HEK293 (cell line): ENCODE results near the gene CHST15.

Source experiments
- REPIN1 ChIP-seq: fragments of 450-650 bp; formaldehyde crosslinking; IDR thresholded peaks from 2 replicates; pipeline ENCODE4 v1.5.1; 2017; ENCODE audit warnings: missing biosample characterization, missing genetic modification characterization, low read depth
- ZNF138 ChIP-seq: fragments of 450-650 bp; formaldehyde crosslinking; IDR thresholded peaks from 2 replicates; pipeline ENCODE4 v1.5.1; 2016; ENCODE audit warnings: missing biosample characterization, missing genetic modification characterization, borderline replicate concordance
- ZNF174 ChIP-seq: fragments of 450-650 bp; formaldehyde crosslinking; IDR thresholded peaks from 2 replicates; pipeline ENCODE4 v1.5.0; 2017; ENCODE audit warnings: missing biosample characterization, mild to moderate bottlenecking, missing genetic modification characterization
- ZNF423 ChIP-seq: fragments of 450-650 bp; formaldehyde crosslinking; IDR thresholded peaks from 2 replicates; pipeline ENCODE4 v1.5.1; 2016; ENCODE audit warnings: missing biosample characterization, missing genetic modification characterization
- ZNF514 ChIP-seq: fragments of 450-650 bp; formaldehyde crosslinking; IDR thresholded peaks from 2 replicates; pipeline ENCODE4 v1.5.1; 2016; ENCODE audit warnings: missing biosample characterization, missing genetic modification characterization
- ZNF76 ChIP-seq: fragments of 450-650 bp; formaldehyde crosslinking; IDR thresholded peaks from 2 replicates; pipeline ENCODE4; 2016; ENCODE audit warnings: low read depth, missing biosample characterization, missing genetic modification characterization, borderline replicate concordance
- ZNF792 ChIP-seq: fragments of 450-650 bp; formaldehyde crosslinking; IDR thresholded peaks from 2 replicates; pipeline ENCODE4 v1.5.1; 2016; ENCODE audit warnings: missing biosample characterization, missing genetic modification characterization
- TF ChIP-seq, protein P1 (sequence below): fragments of 450-650 bp; formaldehyde crosslinking; IDR thresholded peaks from 2 replicates; pipeline ENCODE4 v1.5.1; 2016; ENCODE audit warnings: missing biosample characterization, missing genetic modification characterization
- TF ChIP-seq, protein P2 (sequence below): fragments of 450-650 bp; formaldehyde crosslinking; IDR thresholded peaks from 2 replicates; pipeline ENCODE4 v1.5.1; 2016; ENCODE audit warnings: missing biosample characterization, missing genetic modification characterization
- TF ChIP-seq, protein P3 (sequence below): fragments of 450-650 bp; formaldehyde crosslinking; IDR thresholded peaks from 2 replicates; pipeline ENCODE4 v1.5.1; 2016; ENCODE audit warnings: missing biosample characterization, missing genetic modification characterization
- TF ChIP-seq, protein P4 (sequence below): fragments of 450-650 bp; formaldehyde crosslinking; IDR thresholded peaks from 2 replicates; pipeline ENCODE4 v1.5.1; 2016; ENCODE audit warnings: missing biosample characterization, missing genetic modification characterization
- TF ChIP-seq, protein P5 (sequence below): sonication (generic); formaldehyde crosslinking; IDR thresholded peaks from 2 replicates; pipeline ENCODE4 v1.8.1; 2022; ENCODE audit warnings: mild to moderate bottlenecking, moderate library complexity, missing genetic modification reagents
- TF ChIP-seq, protein P6 (sequence below): fragments of 450-650 bp; formaldehyde crosslinking; IDR thresholded peaks from 2 replicates; pipeline ENCODE4 v1.5.1; 2016; ENCODE audit warnings: missing biosample characterization, missing genetic modification characterization

DNA sequence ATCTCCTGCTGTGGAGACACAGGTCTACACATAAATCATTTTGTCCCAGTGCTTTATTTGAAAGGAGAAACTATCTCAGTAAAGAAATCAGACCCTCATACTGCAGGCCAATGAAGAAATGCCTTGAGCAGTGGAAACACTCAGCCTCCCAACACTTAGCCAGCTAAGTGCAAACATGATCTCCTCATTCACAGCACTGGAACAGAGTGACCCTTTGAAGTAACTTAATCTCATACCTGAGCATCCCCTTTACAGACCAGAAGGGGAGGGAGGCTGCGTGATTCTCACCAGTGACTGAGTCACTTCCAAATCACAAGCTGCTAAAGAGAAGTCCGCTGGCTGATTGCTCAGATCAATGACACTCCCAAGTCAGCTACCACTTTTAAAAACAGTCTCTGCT, 4.5 kb downstream of the CHST15 start:
- TF ChIP-seq, protein P1, sequence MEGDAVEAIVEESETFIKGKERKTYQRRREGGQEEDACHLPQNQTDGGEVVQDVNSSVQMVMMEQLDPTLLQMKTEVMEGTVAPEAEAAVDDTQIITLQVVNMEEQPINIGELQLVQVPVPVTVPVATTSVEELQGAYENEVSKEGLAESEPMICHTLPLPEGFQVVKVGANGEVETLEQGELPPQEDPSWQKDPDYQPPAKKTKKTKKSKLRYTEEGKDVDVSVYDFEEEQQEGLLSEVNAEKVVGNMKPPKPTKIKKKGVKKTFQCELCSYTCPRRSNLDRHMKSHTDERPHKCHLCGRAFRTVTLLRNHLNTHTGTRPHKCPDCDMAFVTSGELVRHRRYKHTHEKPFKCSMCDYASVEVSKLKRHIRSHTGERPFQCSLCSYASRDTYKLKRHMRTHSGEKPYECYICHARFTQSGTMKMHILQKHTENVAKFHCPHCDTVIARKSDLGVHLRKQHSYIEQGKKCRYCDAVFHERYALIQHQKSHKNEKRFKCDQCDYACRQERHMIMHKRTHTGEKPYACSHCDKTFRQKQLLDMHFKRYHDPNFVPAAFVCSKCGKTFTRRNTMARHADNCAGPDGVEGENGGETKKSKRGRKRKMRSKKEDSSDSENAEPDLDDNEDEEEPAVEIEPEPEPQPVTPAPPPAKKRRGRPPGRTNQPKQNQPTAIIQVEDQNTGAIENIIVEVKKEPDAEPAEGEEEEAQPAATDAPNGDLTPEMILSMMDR (tag by site-specific recombination) = no peak
- TF ChIP-seq ZNF792 (tag by site-specific recombination) (no peak), ZNF174 (tag by site-specific recombination) (no peak), ZNF138 (no peak), ZNF423 (tag by site-specific recombination) (no peak), ZNF514 (tag by site-specific recombination) (no peak), ZNF76 (no peak), REPIN1 (tag by site-specific recombination) (no peak)
- TF ChIP-seq, protein P2, sequence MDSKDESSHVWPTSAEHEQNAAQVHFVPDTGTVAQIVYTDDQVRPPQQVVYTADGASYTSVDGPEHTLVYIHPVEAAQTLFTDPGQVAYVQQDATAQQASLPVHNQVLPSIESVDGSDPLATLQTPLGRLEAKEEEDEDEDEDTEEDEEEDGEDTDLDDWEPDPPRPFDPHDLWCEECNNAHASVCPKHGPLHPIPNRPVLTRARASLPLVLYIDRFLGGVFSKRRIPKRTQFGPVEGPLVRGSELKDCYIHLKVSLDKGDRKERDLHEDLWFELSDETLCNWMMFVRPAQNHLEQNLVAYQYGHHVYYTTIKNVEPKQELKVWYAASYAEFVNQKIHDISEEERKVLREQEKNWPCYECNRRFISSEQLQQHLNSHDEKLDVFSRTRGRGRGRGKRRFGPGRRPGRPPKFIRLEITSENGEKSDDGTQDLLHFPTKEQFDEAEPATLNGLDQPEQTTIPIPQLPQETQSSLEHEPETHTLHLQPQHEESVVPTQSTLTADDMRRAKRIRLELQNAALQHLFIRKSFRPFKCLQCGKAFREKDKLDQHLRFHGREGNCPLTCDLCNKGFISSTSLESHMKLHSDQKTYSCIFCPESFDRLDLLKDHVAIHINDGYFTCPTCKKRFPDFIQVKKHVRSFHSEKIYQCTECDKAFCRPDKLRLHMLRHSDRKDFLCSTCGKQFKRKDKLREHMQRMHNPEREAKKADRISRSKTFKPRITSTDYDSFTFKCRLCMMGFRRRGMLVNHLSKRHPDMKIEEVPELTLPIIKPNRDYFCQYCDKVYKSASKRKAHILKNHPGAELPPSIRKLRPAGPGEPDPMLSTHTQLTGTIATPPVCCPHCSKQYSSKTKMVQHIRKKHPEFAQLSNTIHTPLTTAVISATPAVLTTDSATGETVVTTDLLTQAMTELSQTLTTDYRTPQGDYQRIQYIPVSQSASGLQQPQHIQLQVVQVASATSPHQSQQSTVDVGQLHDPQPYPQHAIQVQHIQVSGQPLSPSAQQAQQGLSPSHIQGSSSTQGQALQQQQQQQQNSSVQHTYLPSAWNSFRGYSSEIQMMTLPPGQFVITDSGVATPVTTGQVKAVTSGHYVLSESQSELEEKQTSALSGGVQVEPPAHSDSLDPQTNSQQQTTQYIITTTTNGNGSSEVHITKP = no peak
- TF ChIP-seq, protein P3, sequence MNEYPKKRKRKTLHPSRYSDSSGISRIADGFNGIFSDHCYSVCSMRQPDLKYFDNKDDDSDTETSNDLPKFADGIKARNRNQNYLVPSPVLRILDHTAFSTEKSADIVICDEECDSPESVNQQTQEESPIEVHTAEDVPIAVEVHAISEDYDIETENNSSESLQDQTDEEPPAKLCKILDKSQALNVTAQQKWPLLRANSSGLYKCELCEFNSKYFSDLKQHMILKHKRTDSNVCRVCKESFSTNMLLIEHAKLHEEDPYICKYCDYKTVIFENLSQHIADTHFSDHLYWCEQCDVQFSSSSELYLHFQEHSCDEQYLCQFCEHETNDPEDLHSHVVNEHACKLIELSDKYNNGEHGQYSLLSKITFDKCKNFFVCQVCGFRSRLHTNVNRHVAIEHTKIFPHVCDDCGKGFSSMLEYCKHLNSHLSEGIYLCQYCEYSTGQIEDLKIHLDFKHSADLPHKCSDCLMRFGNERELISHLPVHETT (tag by site-specific recombination) = no peak
- TF ChIP-seq, protein P4, sequence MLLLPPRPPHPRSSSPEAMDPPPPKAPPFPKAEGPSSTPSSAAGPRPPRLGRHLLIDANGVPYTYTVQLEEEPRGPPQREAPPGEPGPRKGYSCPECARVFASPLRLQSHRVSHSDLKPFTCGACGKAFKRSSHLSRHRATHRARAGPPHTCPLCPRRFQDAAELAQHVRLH (tag by site-specific recombination) = no peak
- TF ChIP-seq, protein P5, sequence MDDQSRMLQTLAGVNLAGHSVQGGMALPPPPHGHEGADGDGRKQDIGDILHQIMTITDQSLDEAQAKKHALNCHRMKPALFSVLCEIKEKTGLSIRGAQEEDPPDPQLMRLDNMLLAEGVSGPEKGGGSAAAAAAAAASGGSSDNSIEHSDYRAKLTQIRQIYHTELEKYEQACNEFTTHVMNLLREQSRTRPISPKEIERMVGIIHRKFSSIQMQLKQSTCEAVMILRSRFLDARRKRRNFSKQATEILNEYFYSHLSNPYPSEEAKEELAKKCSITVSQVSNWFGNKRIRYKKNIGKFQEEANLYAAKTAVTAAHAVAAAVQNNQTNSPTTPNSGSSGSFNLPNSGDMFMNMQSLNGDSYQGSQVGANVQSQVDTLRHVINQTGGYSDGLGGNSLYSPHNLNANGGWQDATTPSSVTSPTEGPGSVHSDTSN = no peak
- TF ChIP-seq, protein P6, sequence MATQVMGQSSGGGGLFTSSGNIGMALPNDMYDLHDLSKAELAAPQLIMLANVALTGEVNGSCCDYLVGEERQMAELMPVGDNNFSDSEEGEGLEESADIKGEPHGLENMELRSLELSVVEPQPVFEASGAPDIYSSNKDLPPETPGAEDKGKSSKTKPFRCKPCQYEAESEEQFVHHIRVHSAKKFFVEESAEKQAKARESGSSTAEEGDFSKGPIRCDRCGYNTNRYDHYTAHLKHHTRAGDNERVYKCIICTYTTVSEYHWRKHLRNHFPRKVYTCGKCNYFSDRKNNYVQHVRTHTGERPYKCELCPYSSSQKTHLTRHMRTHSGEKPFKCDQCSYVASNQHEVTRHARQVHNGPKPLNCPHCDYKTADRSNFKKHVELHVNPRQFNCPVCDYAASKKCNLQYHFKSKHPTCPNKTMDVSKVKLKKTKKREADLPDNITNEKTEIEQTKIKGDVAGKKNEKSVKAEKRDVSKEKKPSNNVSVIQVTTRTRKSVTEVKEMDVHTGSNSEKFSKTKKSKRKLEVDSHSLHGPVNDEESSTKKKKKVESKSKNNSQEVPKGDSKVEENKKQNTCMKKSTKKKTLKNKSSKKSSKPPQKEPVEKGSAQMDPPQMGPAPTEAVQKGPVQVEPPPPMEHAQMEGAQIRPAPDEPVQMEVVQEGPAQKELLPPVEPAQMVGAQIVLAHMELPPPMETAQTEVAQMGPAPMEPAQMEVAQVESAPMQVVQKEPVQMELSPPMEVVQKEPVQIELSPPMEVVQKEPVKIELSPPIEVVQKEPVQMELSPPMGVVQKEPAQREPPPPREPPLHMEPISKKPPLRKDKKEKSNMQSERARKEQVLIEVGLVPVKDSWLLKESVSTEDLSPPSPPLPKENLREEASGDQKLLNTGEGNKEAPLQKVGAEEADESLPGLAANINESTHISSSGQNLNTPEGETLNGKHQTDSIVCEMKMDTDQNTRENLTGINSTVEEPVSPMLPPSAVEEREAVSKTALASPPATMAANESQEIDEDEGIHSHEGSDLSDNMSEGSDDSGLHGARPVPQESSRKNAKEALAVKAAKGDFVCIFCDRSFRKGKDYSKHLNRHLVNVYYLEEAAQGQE (tag by site-specific recombination) = no peak
